H9 (cell line): ENCODE results near the gene FAM236A. TPM values are rescaled to one million over a fixed set of nuclear protein-coding genes. Genes with fewer than 3 reads are reported as not detected.
"Not testable (repeated sequence)": the region's sequence is repeated elsewhere in the genome, so short reads cannot be mapped to it uniquely, and the experiment has no call there.

ENCODE experiments used
- DNase-seq: peaks from one replicate; pipeline ENCODE4 v3.0.0-alpha.2; 2017
- H2AFZ ChIP-seq: one replicate; pipeline ENCODE4 v1.6.1; 2013; ENCODE audit warnings: mild to moderate bottlenecking, low read length, control low read depth, moderate library complexity
- H2AK5ac ChIP-seq: 2 replicates; pipeline ENCODE4 v1.6.1; 2013; ENCODE audit warnings: low read length, control low read depth, mixed read lengths; ENCODE audit not compliant: insufficient read length
- H2BK120ac ChIP-seq: one replicate; pipeline ENCODE4 v1.6.1; 2013; ENCODE audit warnings: low read depth, mild to moderate bottlenecking, low read length, control low read depth, inconsistent platforms; ENCODE audit not compliant: poor library complexity, severe bottlenecking
- H2BK12ac ChIP-seq: 2 replicates; pipeline ENCODE4 v1.6.1; 2013; ENCODE audit warnings: low read length, control low read depth, mixed read lengths, low read depth; ENCODE audit not compliant: insufficient read length
- H2BK15ac ChIP-seq: 2 replicates; pipeline ENCODE4 v1.6.1; 2013; ENCODE audit warnings: low read depth, low read length, control low read depth
- H2BK20ac ChIP-seq: one replicate; pipeline ENCODE4 v1.6.1; 2013; ENCODE audit warnings: low read depth, mild to moderate bottlenecking, low read length, control low read depth, inconsistent platforms; ENCODE audit not compliant: poor library complexity, severe bottlenecking
- H2BK5ac ChIP-seq: 2 replicates; pipeline ENCODE4 v1.6.1; 2013; ENCODE audit warnings: low read length, control low read depth, mixed read lengths; ENCODE audit not compliant: insufficient read length
- H3K14ac ChIP-seq: 2 replicates; pipeline ENCODE4 v1.6.1; 2013; ENCODE audit warnings: low read length, control low read depth; ENCODE audit not compliant: insufficient read depth
- H3K18ac ChIP-seq: 2 replicates; pipeline ENCODE4 v1.6.1; 2013; ENCODE audit warnings: low read depth, mild to moderate bottlenecking, mixed read lengths, low read length, control low read depth; ENCODE audit not compliant: insufficient read length
- H3K23ac ChIP-seq: 2 replicates; pipeline ENCODE4 v1.6.1; 2013; ENCODE audit warnings: low read length, control low read depth, mixed read lengths, low read depth; ENCODE audit not compliant: insufficient read length
- H3K23me2 ChIP-seq: 2 replicates; pipeline ENCODE4 v1.6.1; 2013; ENCODE audit warnings: low read depth, mild to moderate bottlenecking, mixed read lengths, low read length, control low read depth; ENCODE audit not compliant: insufficient read length, poor library complexity, severe bottlenecking
- H3K27ac ChIP-seq: 2 replicates; pipeline ENCODE4 v1.5.1; 2013; ENCODE audit warnings: low read length, control low read depth, mixed read lengths, low read depth; ENCODE audit not compliant: insufficient read length
- H3K27me3 ChIP-seq: 2 replicates; pipeline ENCODE4 v1.6.1; 2013; ENCODE audit warnings: low read length, control low read depth, inconsistent platforms; ENCODE audit not compliant: insufficient read depth
- H3K4ac ChIP-seq: 2 replicates; pipeline ENCODE4 v1.6.1; 2013; ENCODE audit warnings: low read depth, mild to moderate bottlenecking, control low read depth, inconsistent platforms, low read length, moderate library complexity
- H3K4me1 ChIP-seq: 2 replicates; pipeline ENCODE4 v1.6.1; 2013; ENCODE audit warnings: low read length, control low read depth, inconsistent platforms; ENCODE audit not compliant: insufficient read depth
- H3K4me2 ChIP-seq: 2 replicates; pipeline ENCODE4 v1.6.1; 2013; ENCODE audit warnings: low read length, control low read depth, mixed read lengths; ENCODE audit not compliant: insufficient read length, insufficient read depth
- H3K56ac ChIP-seq: 2 replicates; pipeline ENCODE4 v1.6.1; 2013; ENCODE audit warnings: low read depth, mild to moderate bottlenecking, mixed read lengths, low read length, control low read depth; ENCODE audit not compliant: insufficient read length
- H3K79me1 ChIP-seq: 2 replicates; pipeline ENCODE4 v1.6.1; 2013; ENCODE audit warnings: low read depth, mild to moderate bottlenecking, moderate library complexity, low read length, control low read depth, inconsistent platforms; ENCODE audit not compliant: insufficient read depth, poor library complexity, severe bottlenecking
- H3K79me2 ChIP-seq: 2 replicates; pipeline ENCODE4 v1.6.1; 2013; ENCODE audit warnings: low read length, control low read depth, inconsistent platforms; ENCODE audit not compliant: insufficient read depth
- H3K9ac ChIP-seq: 2 replicates; pipeline ENCODE4 v1.6.1; 2013; ENCODE audit warnings: low read length, control low read depth, mixed read lengths; ENCODE audit not compliant: insufficient read length; ENCODE audit errors: extremely low read depth
- H3K9me3 ChIP-seq: one replicate; pipeline ENCODE4 v1.6.1; 2013; ENCODE audit warnings: low read depth, low read length, inconsistent platforms; ENCODE audit not compliant: control insufficient read depth
- H3T11ph ChIP-seq: one replicate; pipeline ENCODE4 v1.6.1; 2013; ENCODE audit warnings: mild to moderate bottlenecking, low read length, control low read depth, inconsistent platforms
- H4K20me1 ChIP-seq: one replicate; pipeline ENCODE4 v1.6.1; 2013; ENCODE audit not compliant: control insufficient read depth, insufficient read length, insufficient read depth
- H4K5ac ChIP-seq: 2 replicates; pipeline ENCODE4 v1.6.1; 2013; ENCODE audit warnings: low read depth, mild to moderate bottlenecking, mixed read lengths, low read length, control low read depth; ENCODE audit not compliant: insufficient read length
- H4K8ac ChIP-seq: replicated peaks from 2 replicates; pipeline ENCODE4 v1.6.1; 2013; ENCODE audit warnings: low read length, control low read depth, mixed read lengths, low read depth; ENCODE audit not compliant: insufficient read length
- H4K91ac ChIP-seq: 2 replicates; pipeline ENCODE4 v1.6.1; 2013; ENCODE audit warnings: low read depth, mild to moderate bottlenecking, moderate library complexity, mixed read lengths, low read length, control low read depth; ENCODE audit not compliant: insufficient read length
- H3K27ac Mint-ChIP-seq, 3 experiments: 2 replicates in 2 of 3; 3 replicates in 1 of 3; pipeline ENCODE4 v1.8.0; 2020 to 2021; ENCODE audit warnings: mixed read lengths in 3 of 3, mild to moderate bottlenecking in 1 of 3, moderate library complexity in 1 of 3
- H3K27me3 Mint-ChIP-seq: 2 replicates; pipeline ENCODE4 v1.8.0; 2021; ENCODE audit warnings: low read depth, mild to moderate bottlenecking, moderate library complexity, mixed read lengths
- H3K36me3 Mint-ChIP-seq, 3 experiments: 2 replicates in 2 of 3; 3 replicates in 1 of 3; pipeline ENCODE4 v1.8.0; 2020 to 2021; ENCODE audit warnings: low read depth in 3 of 3, mixed read lengths in 3 of 3; ENCODE audit not compliant: insufficient read depth in 1 of 3
- H3K4me1 Mint-ChIP-seq, 2 experiments: 2 replicates each; pipeline ENCODE4 v1.8.0; 2020; ENCODE audit warnings: mixed read lengths in 2 of 2
- H3K4me3 Mint-ChIP-seq, 2 experiments: 2 replicates in 1 of 2; 3 replicates in 1 of 2; pipeline ENCODE4 v1.8.0; 2020 to 2021; ENCODE audit warnings: mild to moderate bottlenecking in 2 of 2, mixed read lengths in 2 of 2, moderate library complexity in 1 of 2
- H3K9me3 Mint-ChIP-seq, 2 experiments: 2 replicates in 1 of 2; 3 replicates in 1 of 2; pipeline ENCODE4 v1.8.0; 2020; ENCODE audit warnings: mild to moderate bottlenecking in 2 of 2, mixed read lengths in 2 of 2, moderate library complexity in 1 of 2
- WGBS: extraction: QIAGEN DNeasy Blood & Tissue Kit; methylation state at CpG from one replicate; pipeline ENCODE4 v1.1.7; 2013; ENCODE audit warnings: missing lambda C conversion rate, low lambda C conversion rate, mixed read lengths; ENCODE audit not compliant: insufficient read length; ENCODE audit errors: extremely low coverage; 5-methylcytosine and 5-hydroxymethylcytosine counted together
- total RNA-seq: library from RNA; stranded (reverse); gene quantifications from 2 replicates; pipeline ENCODE4 v1.2.1, GENCODE V29; 2021

FAM236A gene
- total RNA-seq, 1 experiment from 2014 or later, result not detected

- H4K5ac ChIP-seq, H3K4me2 ChIP-seq, H3K23ac ChIP-seq, H2AK5ac ChIP-seq, H3K4ac ChIP-seq, H3K23me2 ChIP-seq, H3K9me3 Mint-ChIP-seq, H3K27ac Mint-ChIP-seq, H3K9ac ChIP-seq, H2AFZ ChIP-seq, H4K20me1 ChIP-seq, H3K79me1 ChIP-seq, H2BK20ac ChIP-seq, H3K14ac ChIP-seq, H3K18ac ChIP-seq, H4K8ac ChIP-seq, H4K91ac ChIP-seq, H2BK12ac ChIP-seq, H3K4me1 ChIP-seq, H3K27me3 ChIP-seq, H3K79me2 ChIP-seq, H3K4me1 Mint-ChIP-seq, H3K9me3 ChIP-seq, H3K4me3 Mint-ChIP-seq, H3K56ac ChIP-seq, H3T11ph ChIP-seq, H3K27ac ChIP-seq, DNase-seq, H3K36me3 Mint-ChIP-seq, H2BK5ac ChIP-seq, H2BK120ac ChIP-seq, H2BK15ac ChIP-seq, H3K27me3 Mint-ChIP-seq: not testable (repeated sequence)
- no CpG with 5 or more reads among the region's 13 CpGs for WGBS
These were observed 25.7 kb upstream of the FAM236A start, which contains the start of gene FAM236C for GRCh38 chrX:72912315-72912714. TSS of gene FAM236C (plus strand) at chrX:72912615. CDS start at chrX:72912715, 100 bp downstream.

GRCh38 chrX:72916096-72916495 lies 21.9 kb upstream of the FAM236A start:
- not testable (repeated sequence) for H3K18ac ChIP-seq, H3K9ac ChIP-seq, H3K27ac Mint-ChIP-seq, H2BK5ac ChIP-seq, H3K4me2 ChIP-seq, H2AK5ac ChIP-seq, H3K27ac ChIP-seq, H3K56ac ChIP-seq, H3K14ac ChIP-seq, H4K5ac ChIP-seq, H3T11ph ChIP-seq, H3K23ac ChIP-seq, H3K27me3 ChIP-seq, H4K8ac ChIP-seq, H3K79me1 ChIP-seq, H2BK12ac ChIP-seq, H3K36me3 Mint-ChIP-seq, H3K4ac ChIP-seq, H4K91ac ChIP-seq, DNase-seq, H3K27me3 Mint-ChIP-seq, H3K23me2 ChIP-seq, H3K79me2 ChIP-seq, H3K9me3 Mint-ChIP-seq, H2BK15ac ChIP-seq, H2BK20ac ChIP-seq, H3K9me3 ChIP-seq, H3K4me1 Mint-ChIP-seq, H3K4me3 Mint-ChIP-seq, H3K4me1 ChIP-seq, H4K20me1 ChIP-seq, H2AFZ ChIP-seq, H2BK120ac ChIP-seq
- no CpG with 5 or more reads among the region's 5 CpGs for WGBS
